ENCODE results near the gene SMAD7.

Gene SMAD7

DNA sequence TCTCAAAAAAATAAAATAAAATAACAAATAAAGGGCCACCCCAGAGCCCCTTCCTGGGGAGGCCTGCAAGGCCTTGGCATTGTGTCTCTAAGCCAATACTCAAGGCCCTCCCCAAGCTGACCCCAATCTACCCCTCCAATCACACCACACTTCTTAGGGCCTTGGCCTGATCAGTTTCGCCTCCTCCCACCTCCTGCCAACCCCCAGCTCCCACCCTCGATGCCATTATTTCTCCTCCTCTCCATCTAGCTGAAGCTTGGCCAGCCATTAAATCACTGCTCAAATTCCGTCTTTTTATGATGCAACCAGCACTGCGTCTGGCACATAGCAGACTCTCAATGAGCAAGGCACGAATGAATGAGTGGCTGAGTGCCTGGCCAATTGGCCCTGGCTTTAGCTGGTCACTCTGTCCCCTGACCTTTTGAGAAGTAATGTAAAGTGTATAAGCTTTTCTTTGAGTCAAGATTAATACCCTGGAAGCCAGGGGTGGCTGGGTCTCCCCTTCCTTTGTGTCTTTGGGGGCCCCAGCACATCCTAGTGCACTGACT is 55.9 kb downstream of the SMAD7 start:
- DNase-seq (ENCODE audit: low read depth in 2 of 2): no peak

GRCh38 chr18:48893608-48894600 is 56.9 kb downstream of the SMAD7 start:
- DNase-seq (ENCODE audit: low read depth in 2 of 2): no peak

DNA sequence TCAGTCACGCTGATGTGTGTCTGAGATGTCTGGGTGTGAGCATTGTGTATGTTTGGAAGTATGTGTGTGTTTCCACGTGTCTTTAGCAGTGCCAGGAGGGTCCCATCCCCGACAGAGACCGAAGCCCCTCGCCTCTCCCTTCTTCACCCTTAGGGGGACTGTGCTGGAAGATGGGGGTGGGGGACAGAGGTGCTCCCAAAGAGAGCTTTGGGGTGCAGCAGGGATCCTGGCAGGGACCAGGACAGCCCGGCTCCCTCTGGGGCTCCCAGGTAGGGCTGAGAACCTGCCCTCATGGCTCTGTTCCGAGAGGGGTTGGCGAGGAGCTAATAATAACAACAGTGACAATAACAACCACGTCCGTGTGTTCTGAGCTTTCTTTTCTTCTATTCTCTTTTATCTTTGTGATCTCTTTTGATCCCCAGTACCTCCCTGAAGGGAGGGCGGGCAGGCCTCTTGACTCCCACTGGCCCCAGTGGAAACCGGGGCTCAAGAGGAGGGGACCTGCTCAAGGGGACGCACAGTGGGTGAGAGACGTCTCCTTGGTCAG is 57.6 kb downstream of the SMAD7 start:
- no peak for DNase-seq (ENCODE audit: low read depth in 2 of 2)

GRCh38 chr18:48892146-48892855 is 58.5 kb downstream of the SMAD7 start:
- no peak for DNase-seq (ENCODE audit: low read depth in 2 of 2)

DNA sequence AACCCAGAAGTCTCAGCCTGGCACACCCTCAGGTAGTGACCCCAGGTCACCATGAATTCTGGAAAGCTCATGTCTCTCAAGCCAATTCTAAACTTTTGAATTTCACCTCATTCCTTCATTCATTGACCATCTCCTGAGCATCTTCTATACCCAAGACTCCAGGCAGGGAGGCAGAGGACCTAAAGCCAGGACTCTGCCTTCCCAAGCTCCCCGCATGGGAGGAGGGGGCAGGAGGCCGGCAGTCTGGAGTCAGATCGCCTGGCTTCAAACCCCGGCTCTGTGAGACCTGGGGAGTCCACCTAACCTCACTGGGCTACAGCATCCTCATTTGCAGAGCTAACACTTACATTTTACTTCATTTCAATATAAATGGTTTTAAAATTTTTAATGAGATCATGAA is 59.0 kb downstream of the SMAD7 start:
- DNase-seq (ENCODE audit: low read depth in 2 of 2): no peak

GRCh38 chr18:48889981-48890762 is 60.6 kb downstream of the SMAD7 start:
- no peak for DNase-seq (ENCODE audit: low read depth in 2 of 2)

DNA sequence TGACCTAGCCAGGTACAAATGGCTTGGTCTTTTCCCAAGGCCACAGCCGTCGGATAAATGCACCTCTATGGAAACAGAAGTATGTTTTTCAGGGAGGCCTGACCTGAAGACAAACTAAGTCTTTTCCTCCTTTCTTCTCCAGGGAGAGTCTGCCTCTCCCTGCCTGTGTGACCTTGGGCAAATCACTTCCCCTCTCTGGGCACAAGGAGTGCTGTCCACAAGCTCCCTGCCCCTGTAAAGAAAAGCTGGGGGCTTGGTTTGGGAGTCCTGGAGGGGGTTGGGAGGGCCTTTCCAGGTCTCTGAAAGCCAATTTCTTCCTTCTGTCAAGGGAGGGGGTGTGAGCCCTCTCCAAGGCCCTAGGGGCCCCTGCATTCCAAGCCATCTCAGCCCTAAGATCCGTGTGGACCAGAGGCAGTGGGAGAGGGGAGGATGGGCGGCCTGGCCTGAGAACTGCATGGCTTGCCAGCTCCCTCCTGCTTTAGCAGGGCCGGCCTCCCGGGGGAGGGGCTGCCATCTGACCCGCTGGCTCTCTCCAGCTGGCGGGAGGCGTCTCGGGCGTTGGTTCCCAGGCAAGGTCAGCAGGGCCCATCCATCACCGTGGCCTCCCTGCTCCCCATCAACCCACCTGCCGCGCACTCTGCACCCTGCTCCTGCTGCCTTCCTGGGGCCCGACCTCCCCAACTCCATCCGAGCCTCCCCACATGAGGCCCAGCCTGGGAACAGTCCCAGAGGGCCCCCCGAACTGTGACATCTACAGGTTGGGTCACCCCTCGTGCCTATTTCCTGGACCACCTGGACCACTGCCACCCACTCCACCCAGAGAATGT is 61.4 kb downstream of the SMAD7 start:
- DNase-seq (ENCODE audit: low read depth in 2 of 2): no peak

GRCh38 chr18:48888773-48889080 is 62.0 kb downstream of the SMAD7 start:
- no peak for DNase-seq (ENCODE audit: low read depth in 2 of 2)

DNA sequence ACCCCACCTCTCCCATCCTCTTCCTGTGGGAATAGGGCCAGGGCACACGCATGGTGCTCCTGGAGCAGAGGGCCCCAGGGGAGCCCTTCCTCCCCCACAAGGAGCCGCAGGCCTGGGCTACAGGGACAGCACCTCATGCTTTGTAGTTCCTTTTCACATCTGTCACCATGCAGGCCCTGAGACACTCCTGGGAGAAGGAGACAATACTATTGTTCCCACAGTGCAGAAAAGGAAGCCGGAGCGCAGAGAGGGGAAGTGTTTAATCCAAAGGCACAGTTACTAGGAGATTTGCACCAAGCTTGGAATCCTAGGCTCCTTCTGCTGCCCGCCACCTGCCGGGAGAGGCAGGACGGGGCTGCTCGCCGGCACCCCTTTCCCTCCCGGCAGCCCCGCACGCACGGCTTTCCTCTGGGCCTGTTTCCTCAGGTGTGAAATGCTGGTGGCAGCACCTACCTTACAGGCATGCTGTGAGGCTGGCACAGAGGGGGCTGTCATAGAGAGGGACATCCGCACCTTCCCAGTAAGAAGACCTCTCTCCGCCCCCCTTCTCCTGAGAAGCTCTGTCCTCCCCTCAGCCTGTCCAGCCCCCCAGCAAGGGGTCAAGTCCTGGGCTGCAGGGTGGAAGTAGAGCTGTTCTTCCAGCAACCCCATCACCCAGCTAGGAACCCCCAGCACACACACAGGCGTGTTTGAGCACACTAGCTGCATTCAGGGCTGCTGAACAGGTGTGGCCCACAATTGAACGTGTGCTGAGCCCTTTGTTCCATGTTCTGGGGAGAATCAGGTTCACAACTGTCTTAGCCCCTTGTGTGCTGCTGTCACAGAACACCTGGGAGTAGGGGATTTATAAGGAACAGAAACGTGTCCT is 62.6 kb downstream of the SMAD7 start:
- DNase-seq (ENCODE audit: low read depth in 2 of 2): no peak

GRCh38 chr18:48887294-48887904 is 63.4 kb downstream of the SMAD7 start:
- no peak for DNase-seq (ENCODE audit: low read depth in 2 of 2)

GRCh38 chr18:48886520-48887293 is 64.1 kb downstream of the SMAD7 start:
- no peak for DNase-seq (ENCODE audit: low read depth in 2 of 2)

DNA sequence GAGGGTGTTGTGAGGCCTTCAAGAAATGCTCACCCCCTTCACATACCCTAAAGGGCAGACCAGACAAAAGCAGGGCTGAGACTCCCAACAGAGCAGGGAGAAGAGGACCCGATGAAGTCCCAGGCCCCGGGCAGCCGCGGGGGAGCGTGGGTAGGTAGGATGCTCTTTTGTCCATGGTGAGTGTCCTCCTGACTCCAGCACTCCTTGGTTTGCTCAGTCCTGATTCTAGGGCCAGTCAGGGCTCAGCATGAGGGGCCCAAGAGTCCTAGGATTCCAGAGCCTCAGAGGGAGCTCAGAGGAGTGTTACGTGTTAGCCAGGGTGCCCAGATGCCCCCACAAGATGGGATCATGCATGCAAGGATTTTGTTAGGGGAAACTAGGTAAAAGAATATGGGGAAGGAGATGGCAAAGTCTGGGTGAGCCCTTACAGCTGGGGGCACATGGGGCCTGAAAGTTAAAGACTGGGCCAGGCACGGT is 64.8 kb downstream of the SMAD7 start:
- no peak for DNase-seq (ENCODE audit: low read depth in 2 of 2)

- DNase-seq (ENCODE audit: low read depth in 2 of 2): no peak
Observed at GRCh38 chr18:48885266-48885923, 65.4 kb downstream of the SMAD7 start.

DNA sequence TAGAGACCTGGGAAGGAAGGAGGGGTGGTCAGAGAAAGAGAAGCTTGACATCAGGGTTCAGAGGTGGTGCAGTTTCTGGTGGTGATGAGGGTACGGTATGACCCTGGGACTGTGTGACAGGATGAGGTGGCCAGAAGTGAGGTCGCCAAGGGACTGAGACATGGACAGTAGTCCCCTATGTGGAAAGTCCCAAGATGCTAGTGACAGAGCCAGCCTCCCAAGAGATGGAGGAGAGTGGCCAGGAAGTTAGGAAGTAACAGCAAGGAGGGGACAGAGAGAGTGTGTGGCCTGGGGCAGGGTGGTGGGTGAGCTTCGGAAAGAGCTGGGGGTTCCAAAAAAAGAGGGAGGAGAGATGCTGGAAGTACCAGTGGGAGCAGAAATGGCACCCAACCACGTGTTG is 66.0 kb downstream of the SMAD7 start:
- no peak for DNase-seq (ENCODE audit: low read depth in 2 of 2)

GRCh38 chr18:48884306-48884705 is 66.5 kb downstream of the SMAD7 start:
- DNase-seq (ENCODE audit: low read depth in 2 of 2): no peak

- DNase-seq (ENCODE audit: low read depth in 2 of 2): no peak
Observed at GRCh38 chr18:48882379-48882778, 68.4 kb downstream of the SMAD7 start.

GRCh38 chr18:48880931-48881330 is 69.8 kb downstream of the SMAD7 start:
- DNase-seq (ENCODE audit: low read depth in 2 of 2): no peak

- DNase-seq (ENCODE audit: low read depth in 2 of 2): no peak
Observed at GRCh38 chr18:48879008-48879431, 71.7 kb downstream of the SMAD7 start.

All from stimulated activated CD4-positive, alpha-beta T cell treated with anti-CD3 and anti-CD28 coated beads, Interleukin-1b, Interleukin-23, amount 100 ng/mL, for 1 hour (primary cell).